SK-N-SH (cell line): ENCODE results near the gene HS6ST3. TPM values are rescaled to one million over a fixed set of nuclear protein-coding genes. Genes with fewer than 3 reads are reported as not detected.
A peak's percentile ranks its signal among the peaks of the same experiment; 100 is the strongest.

Source experiments
- CTCF ChIA-PET: fragments of 300-600, 350-600 bp; formaldehyde crosslinking; extraction: SDS; loops from one replicate; lab custom pipeline; 2021; lab: Yijun Ruan, JAX
- POLR2A ChIA-PET: fragments of 350-600 bp; sonication (Branson Sonifier 250); formaldehyde crosslinking; extraction: SDS; loops from one replicate; lab custom pipeline; 2020; ENCODE audit warnings: antibody characterized with exemption, inconsistent platforms; lab: Yijun Ruan, JAX
- DNase-seq: peaks from one replicate; pipeline ENCODE4 v3.0.0; 2012
- H2AFZ ChIP-seq: fragments of 200-600 bp; sonication (generic); 2 replicates; pipeline ENCODE4 v1.8.1; 2016; ENCODE audit warnings: antibody characterized with exemption, mild to moderate bottlenecking, low read depth
- H3F3A ChIP-seq: fragments of 200-600 bp; sonication (generic); replicated peaks from 2 replicates; pipeline ENCODE3; 2016; ENCODE audit warnings: antibody characterized with exemption, mild to moderate bottlenecking; ENCODE audit not compliant: insufficient read depth
- H3K27ac ChIP-seq, 2 experiments: fragments of 200-500 bp in 1 of 2; fragments of 200-600 bp in 1 of 2; sonication (Bioruptor generic) in 1 of 2; sonication (generic), shearing (Covaris generic) in 1 of 2; 2 replicates each; pipeline versions ENCODE4 v1.5.1 to v1.6.1; 2014 to 2016; ENCODE audit warnings: low read depth in 2 of 2, inconsistent platforms in 1 of 2, low read length in 1 of 2, mild to moderate bottlenecking in 1 of 2, mixed read lengths in 1 of 2
- H3K27me3 ChIP-seq: fragments of 200-600 bp; sonication (generic), shearing (Covaris generic); 2 replicates; pipeline ENCODE4 v1.6.1; 2016; ENCODE audit warnings: mixed run types; ENCODE audit not compliant: insufficient read depth
- H3K36me3 ChIP-seq, 2 experiments: fragments of 200-500 bp in 1 of 2; fragments of 200-600 bp in 1 of 2; sonication (Bioruptor generic) in 1 of 2; sonication (generic) in 1 of 2; replicated peaks in 1 of 2; 2 replicates each; pipeline versions ENCODE3 to v1.5.1; 2014 to 2016; ENCODE audit warnings: low read length in 1 of 2, mild to moderate bottlenecking in 1 of 2; ENCODE audit not compliant: insufficient read depth in 2 of 2, control insufficient read depth in 1 of 2
- H3K4me1 ChIP-seq, 2 experiments: fragments of 200-500 bp in 1 of 2; fragments of 200-600 bp in 1 of 2; sonication (Bioruptor generic) in 1 of 2; sonication (generic), shearing (Covaris generic) in 1 of 2; 2 replicates each; pipeline versions ENCODE4 v1.5.1 to v1.6.1; 2014 to 2016; ENCODE audit warnings: low read depth in 1 of 2, low read length in 1 of 2, mixed run types in 1 of 2; ENCODE audit not compliant: insufficient read depth in 2 of 2, control insufficient read depth in 1 of 2
- H3K4me2 ChIP-seq: fragments of 200-600 bp; sonication (generic), shearing (Covaris generic); 2 replicates; pipeline ENCODE4 v1.6.1; 2017; ENCODE audit warnings: mixed run types
- H3K4me3 ChIP-seq, 2 experiments: fragments of 200-500 bp in 1 of 2; fragments of 200-600 bp in 1 of 2; sonication (Bioruptor generic) in 1 of 2; sonication (generic), shearing (Covaris generic) in 1 of 2; 2 replicates each; pipeline versions ENCODE4 v1.5.1 to v1.8.1; 2014 to 2016; ENCODE audit warnings: low read depth in 2 of 2, inconsistent platforms in 1 of 2, low read length in 1 of 2, mild to moderate bottlenecking in 1 of 2, mixed read lengths in 1 of 2, moderate library complexity in 1 of 2
- H3K79me2 ChIP-seq: fragments of 200-600 bp; sonication (generic); 2 replicates; pipeline ENCODE4 v1.8.1; 2017; ENCODE audit warnings: mild to moderate bottlenecking; ENCODE audit not compliant: insufficient read depth
- H3K9ac ChIP-seq: fragments of 200-600 bp; sonication (generic); 2 replicates; pipeline ENCODE4 v1.6.1; 2017; ENCODE audit warnings: mixed run types
- H3K9me2 ChIP-seq: fragments of 200-600 bp; sonication (generic); 2 replicates; pipeline ENCODE4 v1.6.1; 2017; ENCODE audit warnings: mixed run types
- H3K9me3 ChIP-seq: fragments of 200-600 bp; sonication (generic); 2 replicates; pipeline ENCODE4 v1.6.1; 2017; ENCODE audit warnings: mixed run types, mild to moderate bottlenecking, moderate library complexity
- H4K20me1 ChIP-seq: fragments of 200-600 bp; sonication (generic); 2 replicates; pipeline ENCODE4 v1.6.1; 2017; ENCODE audit warnings: mild to moderate bottlenecking, mixed run types; ENCODE audit not compliant: insufficient read depth
- ELF1 ChIP-seq: IDR thresholded peaks from 2 replicates; pipeline ENCODE4 v1.4.0; 2012
- EP300 ChIP-seq, 2 experiments: IDR thresholded peaks; 2 replicates each; pipeline versions ENCODE4 v1.4.0 to v1.6.1; 2012; ENCODE audit warnings: borderline replicate concordance in 1 of 2, low read depth in 1 of 2, low read length in 1 of 2
- EZH2phosphoT487 ChIP-seq: fragments of 200-600 bp; sonication (generic); IDR thresholded peaks from 2 replicates; pipeline ENCODE4 v1.6.1; 2017; ENCODE audit warnings: low read depth, mixed run types, mild to moderate bottlenecking, antibody characterized with exemption, moderate library complexity, borderline replicate concordance
- GABPA ChIP-seq: IDR thresholded peaks from 2 replicates; pipeline ENCODE4 v1.4.0; 2012; ENCODE audit warnings: low read depth, mild to moderate bottlenecking
- IRF3 ChIP-seq: fragments of 150-350 bp; IDR thresholded peaks from 2 replicates; pipeline ENCODE4 v1.6.1; 2016; ENCODE audit warnings: mild to moderate bottlenecking, low read depth, low read length
- JUND ChIP-seq: IDR thresholded peaks from 2 replicates; pipeline ENCODE4 v1.4.0; 2012
- MXI1 ChIP-seq: IDR thresholded peaks from 2 replicates; pipeline ENCODE4 v1.6.1; 2012; ENCODE audit warnings: mild to moderate bottlenecking, low read depth, low read length, improper control_type of control experiment
- NFIC ChIP-seq: IDR thresholded peaks from 2 replicates; pipeline ENCODE4 v1.4.0; 2012; ENCODE audit warnings: borderline replicate concordance
- PBX3 ChIP-seq: IDR thresholded peaks from 2 replicates; pipeline ENCODE4; 2012
- RAD21 ChIP-seq: IDR thresholded peaks from 2 replicates; pipeline ENCODE4 v1.6.1; 2012; ENCODE audit warnings: mild to moderate bottlenecking, low read length
- RCOR1 ChIP-seq: fragments of 150-350 bp; IDR thresholded peaks from 2 replicates; pipeline ENCODE4 v1.6.1; 2017; ENCODE audit warnings: antibody characterized with exemption, low read length
- RXRA ChIP-seq: IDR thresholded peaks from 2 replicates; pipeline ENCODE4 v1.4.0; 2012; ENCODE audit warnings: low read depth, mild to moderate bottlenecking, borderline replicate concordance
- SIN3A ChIP-seq: IDR thresholded peaks from 2 replicates; pipeline ENCODE4 v1.6.1; 2012; ENCODE audit warnings: low read depth, mild to moderate bottlenecking, low read length, moderate library complexity, borderline replicate concordance
- SMC3 ChIP-seq: IDR thresholded peaks from 2 replicates; pipeline ENCODE4 v1.6.1; 2012; ENCODE audit warnings: low read depth, low read length, improper control_type of control experiment
- USF2 ChIP-seq: fragments of 150-350 bp; IDR thresholded peaks from 2 replicates; pipeline ENCODE4 v1.6.1; 2017; ENCODE audit warnings: antibody characterized with exemption, low read length, low read depth, borderline replicate concordance
- YY1 ChIP-seq: IDR thresholded peaks from 2 replicates; pipeline ENCODE4 v1.4.0; 2012; ENCODE audit warnings: low read depth, mild to moderate bottlenecking
- WGBS: methylation state at CpG from one replicate; pipeline ENCODE4 v1.1.6; 2017; ENCODE audit warnings: low lambda C conversion rate; 5-methylcytosine and 5-hydroxymethylcytosine counted together
- polyA plus RNA-seq, 3 experiments: library from polyadenylated mRNA; depleted of rRNA; stranded (reverse); fragments of >200 nt; gene quantifications; 2 replicates each; pipeline ENCODE4 v1.2.3, GENCODE V29; 2012

HS6ST3 gene
- polyA plus RNA-seq, 1 of the 3 experiments (the other 2 are of a cell fraction): under 0.01 TPM

DNA sequence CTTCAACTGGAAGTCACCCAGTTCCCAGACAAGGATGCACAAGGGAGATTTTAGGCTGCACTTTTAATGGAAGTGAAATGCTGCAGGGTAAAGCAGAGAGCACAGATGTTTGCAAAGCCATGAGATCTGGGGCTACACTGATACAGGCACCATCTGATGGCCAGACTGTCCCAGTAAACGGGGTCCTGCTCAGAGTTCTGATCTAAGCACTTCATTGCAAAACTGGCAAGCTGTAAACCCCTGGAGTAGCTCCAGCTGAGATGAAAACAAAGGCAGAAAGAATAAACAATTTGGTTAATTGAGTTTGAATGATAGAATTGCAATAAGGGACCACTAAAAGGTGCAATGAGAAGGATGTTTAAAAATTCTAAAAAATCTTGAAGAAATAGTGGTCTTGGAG lies 707.2 kb downstream of the HS6ST3 start:
- Histone ChIP-seq H3K4me1 (peaks cover 0 to 7% of the 10 kb centered on the region in 2 experiments; a peak in 2 of 4 replicates), H3K27me3 (no peaks in the 10 kb centered on the region), H3F3A (no peaks in the 10 kb centered on the region), H3K9ac (no peak overlapping the region), H3K9me2 (no peaks in the 10 kb centered on the region), H3K4me2 (no peak overlapping the region), H3K9me3 (no peaks in the 10 kb centered on the region), H3K27ac (peak overlapping the region in 1 of 2 experiments; percentile 22; a peak in 1 of 4 replicates), H2AFZ (no peak overlapping the region), H3K79me2 (no peaks in the 10 kb centered on the region), H4K20me1 (no peaks in the 10 kb centered on the region), H3K4me3 (no peak overlapping the region), H3K36me3 (no peaks in the 10 kb centered on the region)
- CTCF ChIA-PET: interaction anchor here (0.9 to 2.0 kb wide), 5 partner anchors 8 to 656 kb away, joined by 3 to 13 read pairs (median 3); no protein-coding TSS in a partner anchor
- WGBS: 0% methylated on average over 1 of the region's 1 CpG
- DNase-seq: peak; percentile 9
- TF ChIP-seq EP300 (IDR thresholded peaks at IDR 0.05; ENCODE audit: borderline replicate concordance in 1 of 2, low read depth in 1 of 2, low read length in 1 of 2) (0 out of 4 replicates have a peak, but pooled peaks of 1 of the 2 experiments have one; percentile 35), GABPA (no peak)
- POLR2A ChIA-PET: no interaction called here

DNA sequence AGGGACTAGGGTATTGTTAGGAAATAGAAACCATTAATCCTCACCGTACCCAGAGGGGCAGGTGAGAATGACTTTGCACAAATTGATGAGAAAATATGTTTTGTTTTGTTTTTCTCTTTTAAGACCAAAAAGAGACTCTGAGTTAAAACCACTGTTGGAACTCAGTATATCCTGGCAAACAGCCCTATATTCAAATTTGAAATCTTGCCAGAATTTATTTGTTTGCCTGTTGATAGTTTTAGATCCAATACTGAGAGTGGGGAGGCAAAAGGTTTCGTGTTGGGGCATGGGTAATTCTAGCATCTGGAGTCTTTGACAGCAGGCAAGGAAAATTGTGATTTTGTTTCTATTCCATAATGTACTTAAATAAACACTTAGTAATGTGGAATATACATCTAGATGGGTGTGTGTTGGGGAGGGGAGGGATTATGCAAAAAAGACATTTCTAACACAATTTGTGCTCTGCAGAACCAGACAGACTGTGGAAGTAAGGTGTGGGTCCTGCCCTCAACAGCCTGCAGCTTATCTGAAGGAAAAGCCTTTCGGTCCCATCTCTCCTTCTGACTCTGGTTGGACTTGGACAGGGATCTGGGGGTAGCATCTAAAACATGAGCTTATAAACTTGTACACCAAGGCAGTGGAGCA lies 713.7 kb downstream of the HS6ST3 start:
- Histone ChIP-seq H4K20me1 (no peaks in the 10 kb centered on the region), H3K4me2 (no peak overlapping the region), H3K27me3 (no peaks in the 10 kb centered on the region), H3F3A (no peaks in the 10 kb centered on the region), H3K4me1 (no peaks in the 10 kb centered on the region)
- TF ChIP-seq JUND (no peak), PBX3 (no peak), ELF1 (no peak), GABPA (no peak), SIN3A (no peak), EP300 (IDR thresholded peaks at IDR 0.05; ENCODE audit: borderline replicate concordance in 1 of 2, low read depth in 1 of 2, low read length in 1 of 2) (no peak), RAD21 (no peak)
- TF ChIP-seq, all 33 proteins: peak for 0
- Histone ChIP-seq H2AFZ (no peak overlapping the region), H3K36me3 (no peaks in the 10 kb centered on the region), H3K9me3 (no peaks in the 10 kb centered on the region), H3K27ac (no peak overlapping the region), H3K9ac (no peak overlapping the region), H3K4me3 (no peak overlapping the region), H3K9me2 (no peaks in the 10 kb centered on the region), H3K79me2 (no peaks in the 10 kb centered on the region)
- CTCF ChIA-PET: interaction anchor here (2.9 kb wide), 1 partner anchor 15 kb away, joined by 12 read pairs; no protein-coding TSS in a partner anchor
- DNase-seq: no peak
- POLR2A ChIA-PET: no interaction called here
- 20% methylated on average over 3 of the region's 3 CpGs for WGBS

DNA sequence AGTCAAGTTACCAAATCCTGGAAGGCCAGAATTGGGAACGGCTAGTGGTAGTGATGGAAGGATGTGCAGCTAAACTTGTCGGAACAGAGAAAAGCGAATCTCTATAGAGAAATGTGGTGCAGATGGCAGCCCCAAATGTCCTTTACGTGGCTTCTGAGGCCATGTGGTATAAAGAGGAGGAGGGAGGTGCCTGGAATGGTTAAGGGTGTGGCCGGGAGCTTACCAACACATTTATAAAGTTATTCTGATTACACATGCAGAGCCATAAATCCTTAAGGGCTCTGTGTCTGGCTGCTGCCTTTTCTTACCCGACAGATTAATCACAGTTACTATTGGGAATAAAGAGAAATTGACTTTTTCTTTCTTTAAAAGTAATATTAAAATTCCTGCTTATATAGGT lies 714.3 kb downstream of the HS6ST3 start:
- Histone ChIP-seq H3K36me3 (no peaks in the 10 kb centered on the region), H4K20me1 (no peaks in the 10 kb centered on the region), H3K4me1 (no peaks in the 10 kb centered on the region), H3K9ac (no peak overlapping the region), H3F3A (no peaks in the 10 kb centered on the region), H3K4me2 (no peak overlapping the region), H3K79me2 (no peaks in the 10 kb centered on the region), H3K27me3 (no peaks in the 10 kb centered on the region), H3K27ac (no peak overlapping the region), H3K9me3 (no peaks in the 10 kb centered on the region), H3K9me2 (no peaks in the 10 kb centered on the region), H3K4me3 (no peak overlapping the region), H2AFZ (no peak overlapping the region)
- DNase-seq: no peak
- POLR2A ChIA-PET: no interaction called here
- CTCF ChIA-PET: interaction anchor here (0.6 to 2.9 kb wide), 3 partner anchors 14 to 806 kb away, joined by 3 to 12 read pairs (median 3); no protein-coding TSS in a partner anchor
- WGBS: 53% methylated on average over 6 of the region's 6 CpGs
- no peak for TF ChIP-seq USF2
- no peak for TF ChIP-seq MXI1
- no peak for TF ChIP-seq RXRA
- no peak for TF ChIP-seq IRF3
- TF ChIP-seq SMC3: no peak
- no peak for TF ChIP-seq EZH2phosphoT487
- TF ChIP-seq PBX3: no peak
- no peak for TF ChIP-seq NFIC
- no peak for TF ChIP-seq RCOR1
- no peak for TF ChIP-seq YY1
